PC-3 (cell line): Measurements from ENCODE around the gene CASZ1. TPM values are rescaled to one million over a fixed set of nuclear protein-coding genes. Genes with fewer than 3 reads are reported as not detected.
A peak's percentile ranks its signal among the peaks of the same experiment; 100 is the strongest.

ENCODE experiments used
- ATAC-seq: fragments of 200-7000 bp; cut with Tn5 transposase; 2 replicates; pipeline ENCODE4 v1.9.1; 2020; ENCODE audit warnings: mild to moderate bottlenecking, moderate library complexity
- BruUV-seq: library from RNA; stranded (reverse); fragments of 400-500 nt; replicated peaks from 2 replicates; lab custom pipeline; 2021; lab: Mats Ljungman, UMichigan
- CTCF ChIA-PET: fragments of 300-600 bp; sonication (Branson Sonifier 250); formaldehyde crosslinking; loops from one replicate; lab custom pipeline; 2022; ENCODE audit warnings: antibody characterized with exemption; lab: Charles Lee
- POLR2A ChIA-PET: fragments of 300-600 bp; sonication (Branson Sonifier 250); formaldehyde crosslinking; loops from one replicate; lab custom pipeline; 2022; ENCODE audit warnings: antibody characterized with exemption; ENCODE audit not compliant: unreplicated experiment; lab: Charles Lee
- DNase-seq: peaks from one replicate; pipeline ENCODE4 v3.0.0-alpha.2; 2015
- H2AFZ ChIP-seq: fragments of 300-600 bp; sonication (generic); 2 replicates; pipeline ENCODE4 v1.6.0; 2016; ENCODE audit warnings: antibody characterized with exemption, low read length
- H3F3A ChIP-seq: fragments of 300-600 bp; sonication (generic); one replicate; pipeline ENCODE4 v1.6.0; 2017; ENCODE audit warnings: antibody characterized with exemption, low read length, control low read depth, mild to moderate bottlenecking; ENCODE audit not compliant: unreplicated experiment
- H3K27ac ChIP-seq: fragments of 300-600 bp; sonication (generic); 2 replicates; pipeline ENCODE4 v1.5.1; 2016; ENCODE audit warnings: mild to moderate bottlenecking, low read length
- H3K27me3 ChIP-seq: fragments of 300-600 bp; sonication (generic); 2 replicates; pipeline ENCODE4 v1.6.1; 2016; ENCODE audit warnings: low read length, mixed read lengths
- H3K36me3 ChIP-seq: fragments of 300-600 bp; sonication (generic); 2 replicates; pipeline ENCODE4 v1.6.1; 2016; ENCODE audit warnings: low read depth, mixed run types, low read length, mixed read lengths
- H3K4me1 ChIP-seq: fragments of 300-600 bp; sonication (generic); 2 replicates; pipeline ENCODE4 v1.5.1; 2016; ENCODE audit warnings: low read length; ENCODE audit not compliant: insufficient read depth
- H3K4me2 ChIP-seq: fragments of 300-600 bp; sonication (generic); 2 replicates; pipeline ENCODE4 v1.6.0; 2016; ENCODE audit warnings: low read length
- H3K4me3 ChIP-seq: fragments of 300-600 bp; sonication (generic); 2 replicates; pipeline ENCODE4 v1.5.1; 2016; ENCODE audit warnings: mild to moderate bottlenecking, low read length, mixed read lengths
- H3K79me2 ChIP-seq: fragments of 300-600 bp; sonication (generic); 2 replicates; pipeline ENCODE4 v1.6.1; 2017; ENCODE audit warnings: low read length, mixed read lengths
- H3K9ac ChIP-seq: fragments of 300-600 bp; sonication (generic); 2 replicates; pipeline ENCODE4 v1.6.0; 2016; ENCODE audit warnings: mild to moderate bottlenecking, low read length
- H3K9me2 ChIP-seq: fragments of 300-600 bp; sonication (generic); replicated peaks from 2 replicates; pipeline ENCODE4 v1.6.1; 2016; ENCODE audit warnings: mixed run types, low read length, mixed read lengths
- H3K9me3 ChIP-seq: fragments of 300-600 bp; sonication (generic); 2 replicates; pipeline ENCODE4 v1.6.1; 2016; ENCODE audit warnings: low read length, mixed read lengths
- H4K20me1 ChIP-seq: fragments of 300-600 bp; sonication (generic); 2 replicates; pipeline ENCODE4 v1.6.1; 2016; ENCODE audit warnings: low read length, mixed read lengths
- CTCF ChIP-seq: fragments of 300-600 bp; sonication (generic); conservative IDR thresholded peaks from 2 replicates; pipeline ENCODE4 v1.5.1; 2017; ENCODE audit warnings: antibody characterized with exemption, low read depth, mild to moderate bottlenecking, low read length
- EZH2 ChIP-seq: fragments of 300-600 bp; sonication (generic); IDR thresholded peaks from one replicate; pipeline ENCODE4 v1.6.1; 2017; ENCODE audit warnings: antibody characterized with exemption, mild to moderate bottlenecking, low read length; ENCODE audit not compliant: unreplicated experiment
- EZH2phosphoT487 ChIP-seq: fragments of 300-600 bp; sonication (generic); IDR thresholded peaks from 2 replicates; pipeline ENCODE4 v1.6.1; 2018; ENCODE audit warnings: mild to moderate bottlenecking, antibody characterized with exemption, low read length, borderline replicate concordance
- intact Hi-C: fragments of 100-400 bp; cut with micrococcal nuclease; formaldehyde crosslinking; loops from 2 replicates; pipeline ENCODE4 v1.9.0; 2023
- total RNA-seq: library from RNA; depleted of rRNA; stranded (reverse); fragments of >200 nt; gene quantifications from 2 replicates; pipeline ENCODE4 v1.2.3, GENCODE V29; 2014

Gene CASZ1
- total RNA-seq, 1 experiment from 2014 or later: 12.8 TPM

- H2AFZ ChIP-seq: no peak overlapping the region
- H3K27ac ChIP-seq: no peak overlapping the region
- no peaks in the 10 kb centered on the region for H4K20me1 ChIP-seq
- DNase-seq (no peak), ATAC-seq (no peak)
- no peaks in the 10 kb centered on the region for H3K79me2 ChIP-seq
- H3K27me3 ChIP-seq: no peaks in the 10 kb centered on the region
- ChIA-PET CTCF (no interaction called here), POLR2A (no interaction called here)
- H3K4me2 ChIP-seq: no peak overlapping the region
- H3K9me2 ChIP-seq: no peaks in the 10 kb centered on the region
- BruUV-seq: no TSS peak
- no peaks in the 10 kb centered on the region for H3F3A ChIP-seq
- H3K9ac ChIP-seq: no peak overlapping the region
- no peak overlapping the region for H3K4me3 ChIP-seq
- no peaks in the 10 kb centered on the region for H3K36me3 ChIP-seq
- H3K9me3 ChIP-seq: no peaks in the 10 kb centered on the region
- no peak for TF ChIP-seq EZH2
- TF ChIP-seq EZH2phosphoT487: no peak
- no peak for TF ChIP-seq CTCF
- peaks cover 12% of the 10 kb centered on the region for H3K4me1 ChIP-seq
- intact Hi-C loops: no loop called here
Observed at GRCh38 chr1:10681296-10682107, 114.9 kb downstream of the CASZ1 start.

- Histone ChIP-seq H2AFZ (no peak overlapping the region), H3K4me2 (no peak overlapping the region), H4K20me1 (no peaks in the 10 kb centered on the region), H3K9ac (no peak overlapping the region), H3K27me3 (no peaks in the 10 kb centered on the region), H3K9me3 (no peaks in the 10 kb centered on the region), H3K36me3 (no peaks in the 10 kb centered on the region), H3K4me3 (no peak overlapping the region), H3F3A (no peaks in the 10 kb centered on the region), H3K4me1 (peaks cover 9% of the 10 kb centered on the region), H3K27ac (no peak overlapping the region), H3K9me2 (no peaks in the 10 kb centered on the region), H3K79me2 (no peaks in the 10 kb centered on the region)
- no peak for TF ChIP-seq EZH2
- no peak for TF ChIP-seq CTCF
- TF ChIP-seq EZH2phosphoT487: no peak
- intact Hi-C loops: no loop called here
- ChIA-PET CTCF (no interaction called here), POLR2A (no interaction called here)
- DNase-seq (no peak), ATAC-seq (no peak)
- BruUV-seq: no TSS peak
Observed at GRCh38 chr1:10680487-10680886, 116.0 kb downstream of the CASZ1 start.

GRCh38 chr1:10679496-10680220, 116.8 kb downstream of the CASZ1 start:
- Histone ChIP-seq H3K9ac (no peak overlapping the region), H3K27ac (no peak overlapping the region), H3K4me2 (no peak overlapping the region), H3K9me3 (no peaks in the 10 kb centered on the region), H2AFZ (no peak overlapping the region), H3K36me3 (no peaks in the 10 kb centered on the region), H3K27me3 (no peaks in the 10 kb centered on the region), H3F3A (no peaks in the 10 kb centered on the region), H3K4me3 (no peak overlapping the region), H3K79me2 (no peaks in the 10 kb centered on the region), H3K9me2 (no peaks in the 10 kb centered on the region), H4K20me1 (no peaks in the 10 kb centered on the region), H3K4me1 (peaks cover 16% of the 10 kb centered on the region)
- BruUV-seq: no TSS peak
- no peak for TF ChIP-seq EZH2phosphoT487
- no peak for TF ChIP-seq EZH2
- TF ChIP-seq CTCF: no peak
- DNase-seq: peak; percentile 82
- POLR2A ChIA-PET: no interaction called here
- intact Hi-C loops: loop anchor here (1.0 to 5.0 kb wide), 2 partner anchors 117 to 167 kb away; partner anchors contain the start of gene CASZ1
- peak; percentile 52 for ATAC-seq
- CTCF ChIA-PET: no interaction called here
